Lower leg skin (tissue), 4 donors: ENCODE data around the gene FXYD5. TPM values are rescaled to one million over a fixed set of nuclear protein-coding genes. Genes with fewer than 3 reads are reported as not detected.

Experiments used
- DNase-seq, 2 donors: peaks; one replicate each; pipeline ENCODE4 v3.0.0-alpha.2; 2019; ENCODE audit warnings: low spot score in 2 of 2
- H3K4me3 ChIP-seq: fragments of 200-600 bp; sonication (generic); 2 replicates; pipeline ENCODE4 v1.5.1; 2017; ENCODE audit warnings: mild to moderate bottlenecking, low read depth; ENCODE audit not compliant: poor library complexity, severe bottlenecking
- POLR2A ChIP-seq, 2 donors: fragments of 450-650 bp; IDR thresholded peaks; one replicate each; pipeline ENCODE4 v1.6.1; 2016 to 2017; ENCODE audit warnings: antibody characterized with exemption in 2 of 2, mild to moderate bottlenecking in 1 of 2, moderate library complexity in 1 of 2
- WGBS, 2 donors: methylation state at CpG; one replicate each; pipeline ENCODE4 v1.1.5; 2018; 5-methylcytosine and 5-hydroxymethylcytosine counted together
- intact Hi-C: fragments of 100-400 bp; cut with DNase I; formaldehyde crosslinking; loops from one replicate; pipeline ENCODE4 v1.15.0; 2023; ENCODE audit warnings: low total_unique reads
- total RNA-seq, 4 donors: library from RNA; depleted of rRNA; stranded (reverse); fragments of >200 nt; gene quantifications; one replicate each; pipeline ENCODE4 v1.1.0, GENCODE V29; 2016
- TF ChIP-seq, protein P1 (sequence below), 3 donors: fragments of 450-650 bp; IDR thresholded peaks; one replicate each; pipeline ENCODE4 v1.5.1; 2016; ENCODE audit warnings: antibody characterized with exemption in 3 of 3, mild to moderate bottlenecking in 3 of 3, moderate library complexity in 2 of 3

FXYD5 gene
- total RNA-seq, 4 donors from 2014 or later, result 41.4 to 59.8 (median 57.7) TPM

DNA sequence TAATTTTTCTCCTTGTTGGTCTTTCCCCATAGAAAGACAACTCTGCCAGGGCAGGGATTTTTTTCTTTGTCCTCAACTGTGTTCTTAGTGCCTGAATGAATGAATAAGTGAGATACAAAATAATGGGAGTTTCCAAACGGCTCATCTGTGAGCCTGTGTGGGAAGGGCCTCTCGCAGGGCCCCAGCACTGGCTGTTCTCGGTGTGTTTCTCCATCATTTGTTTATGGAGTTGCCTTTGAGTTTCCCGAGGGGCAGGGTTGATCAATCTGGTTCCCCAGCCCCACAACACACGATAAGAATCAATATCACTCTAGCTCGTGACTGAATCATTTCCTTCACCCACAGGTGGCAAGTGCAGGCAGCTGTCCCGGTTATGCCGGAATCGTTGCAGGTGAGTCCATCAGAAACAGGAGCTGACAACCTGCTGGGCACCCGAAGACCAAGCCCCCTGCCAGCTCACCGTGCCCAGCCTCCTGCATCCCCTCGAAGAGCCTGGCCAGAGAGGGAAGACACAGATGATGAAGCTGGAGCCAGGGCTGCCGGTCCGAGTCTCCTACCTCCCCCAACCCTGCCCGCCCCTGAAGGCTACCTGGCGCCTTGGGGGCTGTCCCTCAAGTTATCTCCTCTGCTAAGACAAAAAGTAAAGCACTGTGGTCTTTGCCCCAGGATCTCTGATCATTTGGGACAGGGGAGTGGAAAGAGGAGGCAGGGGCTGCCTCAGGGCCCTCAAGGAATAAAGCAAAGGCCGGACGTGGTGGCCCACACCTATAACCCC is 14.9 kb downstream of the FXYD5 start:
- DNase-seq, result peak in 1 of 2 donors; percentile 82
- no peak overlapping the region for H3K4me3 ChIP-seq
- TF ChIP-seq, protein P1, sequence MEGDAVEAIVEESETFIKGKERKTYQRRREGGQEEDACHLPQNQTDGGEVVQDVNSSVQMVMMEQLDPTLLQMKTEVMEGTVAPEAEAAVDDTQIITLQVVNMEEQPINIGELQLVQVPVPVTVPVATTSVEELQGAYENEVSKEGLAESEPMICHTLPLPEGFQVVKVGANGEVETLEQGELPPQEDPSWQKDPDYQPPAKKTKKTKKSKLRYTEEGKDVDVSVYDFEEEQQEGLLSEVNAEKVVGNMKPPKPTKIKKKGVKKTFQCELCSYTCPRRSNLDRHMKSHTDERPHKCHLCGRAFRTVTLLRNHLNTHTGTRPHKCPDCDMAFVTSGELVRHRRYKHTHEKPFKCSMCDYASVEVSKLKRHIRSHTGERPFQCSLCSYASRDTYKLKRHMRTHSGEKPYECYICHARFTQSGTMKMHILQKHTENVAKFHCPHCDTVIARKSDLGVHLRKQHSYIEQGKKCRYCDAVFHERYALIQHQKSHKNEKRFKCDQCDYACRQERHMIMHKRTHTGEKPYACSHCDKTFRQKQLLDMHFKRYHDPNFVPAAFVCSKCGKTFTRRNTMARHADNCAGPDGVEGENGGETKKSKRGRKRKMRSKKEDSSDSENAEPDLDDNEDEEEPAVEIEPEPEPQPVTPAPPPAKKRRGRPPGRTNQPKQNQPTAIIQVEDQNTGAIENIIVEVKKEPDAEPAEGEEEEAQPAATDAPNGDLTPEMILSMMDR (IDR thresholded peaks at IDR 0.05), result no peak
- no peak for TF ChIP-seq POLR2A (IDR thresholded peaks at IDR 0.05)
- intact Hi-C loops, result no loop called here
- 58 to 72% methylated on average over 17 to 18 of the region's 18 CpGs for WGBS, 2 donors

DNA sequence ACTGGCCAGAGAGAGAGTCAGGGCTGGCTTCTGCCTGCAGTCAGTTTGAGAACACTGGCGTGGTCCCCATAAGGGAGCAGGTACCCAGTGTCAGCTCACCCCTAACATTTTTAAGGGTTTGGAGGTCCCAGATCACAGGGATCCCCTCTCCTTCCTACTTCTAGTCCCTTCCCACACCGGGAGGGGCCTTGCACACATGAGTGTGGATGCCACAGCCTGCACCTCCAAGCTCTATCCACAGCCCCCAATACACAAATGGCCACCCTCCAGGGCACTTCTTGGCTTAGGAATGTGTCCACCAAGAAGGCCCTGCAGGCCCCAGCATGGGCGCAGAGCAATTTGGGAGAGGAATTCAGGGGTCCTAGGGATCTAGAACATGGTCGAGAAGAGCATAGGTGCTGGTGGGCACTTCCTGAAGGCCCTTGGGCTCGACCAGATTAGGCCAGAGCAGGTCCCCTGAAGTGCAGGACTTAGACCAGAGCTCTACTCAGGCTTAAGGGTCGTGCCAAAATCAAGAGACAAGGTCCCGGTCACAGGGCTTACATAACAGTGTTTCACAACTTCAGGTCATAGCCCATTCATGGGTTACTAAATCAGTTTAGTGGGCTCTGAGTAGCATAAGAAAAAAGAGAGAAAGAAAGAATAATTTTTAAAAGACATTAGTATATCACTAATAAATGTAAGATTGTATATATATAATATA is 16.0 kb downstream of the FXYD5 start:
- DNase-seq, result peak in 1 of 2 donors; percentile 81
- WGBS, 2 donors, result 69 to 79% methylated on average over 6 to 7 of the region's 7 CpGs
- no peak overlapping the region for H3K4me3 ChIP-seq
- TF ChIP-seq POLR2A (IDR thresholded peaks at IDR 0.05), result no peak
- TF ChIP-seq, protein P1 (IDR thresholded peaks at IDR 0.05), result no peak
- intact Hi-C loops, result no loop called here

DNA sequence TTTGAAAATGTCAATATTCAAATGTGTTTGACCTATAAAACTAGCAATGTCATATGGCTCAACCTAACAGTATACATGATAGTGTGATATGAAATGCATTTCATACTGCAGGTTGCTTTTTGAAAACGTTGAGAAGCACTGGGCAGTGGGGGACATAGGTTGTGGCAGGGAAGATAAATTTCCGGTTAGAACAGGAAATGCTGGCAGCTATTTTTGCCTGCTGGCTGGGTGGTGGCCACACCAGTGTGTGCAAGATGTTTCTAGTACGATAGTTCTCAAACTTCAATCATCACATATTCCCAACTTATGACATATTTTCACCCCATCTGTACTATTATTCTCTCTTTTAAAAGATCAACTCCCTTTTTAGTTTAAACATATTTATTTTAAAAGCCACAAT is 17.2 kb downstream of the FXYD5 start:
- 21 to 33% methylated on average over 3 of the region's 3 CpGs for WGBS, 2 donors
- H3K4me3 ChIP-seq, result no peak overlapping the region
- TF ChIP-seq POLR2A (IDR thresholded peaks at IDR 0.05), result no peak
- TF ChIP-seq, protein P1 (IDR thresholded peaks at IDR 0.05), result no peak
- intact Hi-C loops, result no loop called here
- no peak for DNase-seq

DNA sequence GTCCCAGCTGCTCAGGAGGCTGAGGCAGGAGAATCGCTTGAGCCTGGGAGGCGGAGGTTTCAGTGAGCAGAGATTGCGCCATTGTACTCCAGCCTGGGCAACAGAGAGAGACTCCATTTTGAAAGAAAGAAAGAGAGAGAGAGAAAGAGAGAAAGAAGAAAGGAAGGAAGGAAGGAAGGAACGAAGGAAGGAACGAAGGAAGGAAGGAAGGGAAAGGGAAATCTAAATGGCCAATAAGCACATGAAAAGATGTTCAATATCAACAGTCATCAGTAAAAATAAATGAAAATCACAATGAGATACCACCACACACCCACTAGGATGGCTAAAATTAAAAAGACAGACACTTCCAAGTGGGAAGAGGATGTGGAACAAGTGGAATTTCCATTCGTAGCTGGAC is 19.7 kb downstream of the FXYD5 start:
- no peak overlapping the region for H3K4me3 ChIP-seq
- intact Hi-C loops, result no loop called here
- TF ChIP-seq, protein P1 (IDR thresholded peaks at IDR 0.05), result no peak
- no peak for TF ChIP-seq POLR2A (IDR thresholded peaks at IDR 0.05)
- 91 to 95% methylated on average over 6 of the region's 6 CpGs for WGBS, 2 donors
- DNase-seq, result peak in 1 of 2 donors; percentile 21

DNA sequence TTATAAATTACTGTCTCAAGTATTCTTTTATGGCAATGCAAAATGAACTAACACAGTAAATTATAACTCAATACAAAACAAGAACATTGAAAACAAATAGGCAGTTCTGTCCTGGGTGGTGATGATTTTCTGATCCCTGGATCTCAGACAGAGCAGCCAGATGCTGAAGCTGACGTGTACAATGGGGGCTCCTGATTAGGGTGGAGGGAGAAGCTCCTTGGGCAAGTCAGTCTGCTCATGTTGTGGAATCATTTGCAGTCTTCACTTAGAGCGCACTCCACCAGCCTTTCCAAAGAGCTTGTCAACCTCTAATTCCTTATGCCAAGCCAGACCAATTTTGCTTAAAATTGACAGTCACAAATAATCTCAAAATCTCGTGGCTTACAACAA is 21.6 kb downstream of the FXYD5 start:
- intact Hi-C loops, result no loop called here
- WGBS, 2 donors, result 52 to 53% methylated on average over 3 of the region's 3 CpGs
- TF ChIP-seq, protein P1 (IDR thresholded peaks at IDR 0.05), result no peak
- TF ChIP-seq POLR2A (IDR thresholded peaks at IDR 0.05), result no peak
- peak in 1 of 2 donors; percentile 56 for DNase-seq
- H3K4me3 ChIP-seq, result no peak overlapping the region
